Measurements from ENCODE around the gene MSH3. TPM values are rescaled to one million over a fixed set of nuclear protein-coding genes. Genes with fewer than 3 reads are reported as not detected.

MSH3 gene
- total and polyA plus RNA-seq, 2 donors from 2014 or later: 7.0 to 22.1 TPM

DNA sequence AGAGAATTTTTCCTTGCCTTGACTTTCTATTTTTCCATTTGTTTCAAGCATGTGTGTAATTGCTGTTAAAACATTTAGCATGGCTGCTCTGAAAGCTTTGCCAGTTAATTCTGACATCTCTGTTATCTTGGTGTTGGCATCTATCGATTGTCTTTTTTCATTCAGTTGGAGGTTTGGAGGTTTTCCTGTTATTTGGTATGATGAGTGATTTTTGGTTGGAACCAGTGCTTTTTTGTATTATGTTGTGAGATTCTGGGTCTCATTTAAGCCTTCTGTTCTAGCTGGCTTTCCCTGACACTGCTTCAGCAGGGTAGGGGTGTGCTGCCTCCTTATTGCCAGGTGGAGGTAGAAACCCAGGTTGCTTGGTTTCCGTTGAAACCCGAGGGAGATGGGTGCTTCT is 41.2 kb downstream of the MSH3 start:
- FAIRE-seq: no peak

DNA sequence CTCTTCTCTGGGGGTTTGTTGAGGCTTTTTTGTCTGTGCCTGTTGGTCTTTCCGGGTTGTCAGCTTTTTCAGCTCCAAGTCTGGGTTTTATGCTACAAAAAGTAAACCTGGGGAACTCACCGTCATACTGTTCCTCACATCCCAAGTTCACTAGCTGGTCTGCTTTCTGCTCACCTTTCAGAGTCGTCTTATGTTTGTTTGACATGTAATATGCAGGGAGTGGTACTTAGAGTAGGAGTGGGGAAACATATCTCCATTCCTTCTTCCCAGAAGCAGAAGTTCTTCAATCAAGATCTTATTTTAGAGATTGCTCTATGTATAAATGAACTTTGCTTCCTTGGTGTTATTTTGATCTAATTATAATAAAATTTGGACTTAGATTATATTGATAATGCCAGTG is 42.0 kb downstream of the MSH3 start:
- intact Hi-C loops (cut with DNase I): no loop called here
- Histone ChIP-seq H3K9ac (ENCODE audit: low read length in 3 of 3) (no peak overlapping the region), H3K27ac (ENCODE audit: low read depth in 2 of 2, low read length in 2 of 2) (no peak overlapping the region), H3K36me3 (ENCODE audit: control insufficient read depth in 2 of 3, insufficient read depth in 3 of 3, low read length in 3 of 3) (no peaks in the 10 kb centered on the region), H3K27me3 (ENCODE audit: control insufficient read depth, insufficient read depth, low read length) (no peaks in the 10 kb centered on the region), H3K4me1 (ENCODE audit: control insufficient read depth in 2 of 3, insufficient read depth in 2 of 3, low read depth in 1 of 3, low read length in 3 of 3) (peaks cover 0 to 3% (median 0%) of the 10 kb centered on the region in 3 donors), H3K4me3 (ENCODE audit: low read length in 3 of 3) (no peak overlapping the region), H3K9me3 (ENCODE audit: control insufficient read depth in 2 of 3, insufficient read depth in 1 of 3, low read length in 3 of 3) (no peaks in the 10 kb centered on the region)
- no peak for DNase-seq
- FAIRE-seq: no peak
- TF ChIP-seq, protein P1, sequence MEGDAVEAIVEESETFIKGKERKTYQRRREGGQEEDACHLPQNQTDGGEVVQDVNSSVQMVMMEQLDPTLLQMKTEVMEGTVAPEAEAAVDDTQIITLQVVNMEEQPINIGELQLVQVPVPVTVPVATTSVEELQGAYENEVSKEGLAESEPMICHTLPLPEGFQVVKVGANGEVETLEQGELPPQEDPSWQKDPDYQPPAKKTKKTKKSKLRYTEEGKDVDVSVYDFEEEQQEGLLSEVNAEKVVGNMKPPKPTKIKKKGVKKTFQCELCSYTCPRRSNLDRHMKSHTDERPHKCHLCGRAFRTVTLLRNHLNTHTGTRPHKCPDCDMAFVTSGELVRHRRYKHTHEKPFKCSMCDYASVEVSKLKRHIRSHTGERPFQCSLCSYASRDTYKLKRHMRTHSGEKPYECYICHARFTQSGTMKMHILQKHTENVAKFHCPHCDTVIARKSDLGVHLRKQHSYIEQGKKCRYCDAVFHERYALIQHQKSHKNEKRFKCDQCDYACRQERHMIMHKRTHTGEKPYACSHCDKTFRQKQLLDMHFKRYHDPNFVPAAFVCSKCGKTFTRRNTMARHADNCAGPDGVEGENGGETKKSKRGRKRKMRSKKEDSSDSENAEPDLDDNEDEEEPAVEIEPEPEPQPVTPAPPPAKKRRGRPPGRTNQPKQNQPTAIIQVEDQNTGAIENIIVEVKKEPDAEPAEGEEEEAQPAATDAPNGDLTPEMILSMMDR (IDR thresholded peaks at IDR 0.05; ENCODE audit: borderline replicate concordance, extremely low read depth, insufficient read depth): no peak

More for the DNA sequence above, 41.2 kb downstream of the MSH3 start:
- H3K27me3 ChIP-seq (ENCODE audit: control insufficient read depth, insufficient read depth, low read length): no peaks in the 10 kb centered on the region
- no peaks in the 10 kb centered on the region for H3K36me3 ChIP-seq (ENCODE audit: control insufficient read depth in 2 of 3, insufficient read depth in 3 of 3, low read length in 3 of 3)
- TF ChIP-seq, protein P1 (IDR thresholded peaks at IDR 0.05; ENCODE audit: borderline replicate concordance, extremely low read depth, insufficient read depth): no peak
- H3K4me3 ChIP-seq (ENCODE audit: low read length in 3 of 3): no peak overlapping the region
- no peaks in the 10 kb centered on the region for H3K9me3 ChIP-seq (ENCODE audit: control insufficient read depth in 2 of 3, insufficient read depth in 1 of 3, low read length in 3 of 3)
- H3K9ac ChIP-seq (ENCODE audit: low read length in 3 of 3): no peak overlapping the region
- intact Hi-C loops (cut with DNase I): no loop called here
- H3K4me1 ChIP-seq (ENCODE audit: control insufficient read depth in 2 of 3, insufficient read depth in 2 of 3, low read depth in 1 of 3, low read length in 3 of 3): peaks cover 0 to 3% (median 0%) of the 10 kb centered on the region in 3 donors
- no peak overlapping the region for H3K27ac ChIP-seq (ENCODE audit: low read depth in 2 of 2, low read length in 2 of 2)
- no peak for DNase-seq

DNA sequence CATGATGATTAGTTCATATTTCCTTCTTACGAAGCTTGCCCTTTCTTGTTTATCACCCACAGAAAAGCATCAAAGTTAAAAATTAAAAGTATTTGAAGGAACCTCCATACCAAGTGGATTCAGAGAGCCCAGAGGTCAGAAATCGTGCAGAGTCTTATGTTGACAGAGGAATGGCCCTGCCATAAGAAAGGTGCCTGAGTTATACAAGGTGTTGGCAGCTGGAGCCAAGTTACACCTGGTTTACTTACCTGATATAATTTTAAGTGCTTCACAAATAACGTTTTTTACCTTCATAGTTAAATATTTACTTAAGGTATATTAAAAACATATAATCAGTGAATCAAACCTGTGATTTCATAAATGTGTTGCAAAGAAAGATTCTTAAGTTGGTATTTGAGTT is 42.6 kb downstream of the MSH3 start:
- intact Hi-C loops (cut with DNase I): no loop called here
- no peaks in the 10 kb centered on the region for H3K9me3 ChIP-seq (ENCODE audit: control insufficient read depth in 2 of 3, insufficient read depth in 1 of 3, low read length in 3 of 3)
- no peak for FAIRE-seq
- TF ChIP-seq, protein P1 (IDR thresholded peaks at IDR 0.05; ENCODE audit: borderline replicate concordance, extremely low read depth, insufficient read depth): no peak
- H3K4me3 ChIP-seq (ENCODE audit: low read length in 3 of 3): no peak overlapping the region
- H3K36me3 ChIP-seq (ENCODE audit: control insufficient read depth in 2 of 3, insufficient read depth in 3 of 3, low read length in 3 of 3): peaks cover 0 to under 1% (median 0%) of the 10 kb centered on the region in 3 donors
- no peak for DNase-seq
- H3K27me3 ChIP-seq (ENCODE audit: control insufficient read depth, insufficient read depth, low read length): no peaks in the 10 kb centered on the region
- peaks cover 0 to 3% (median 0%) of the 10 kb centered on the region in 3 donors for H3K4me1 ChIP-seq (ENCODE audit: control insufficient read depth in 2 of 3, insufficient read depth in 2 of 3, low read depth in 1 of 3, low read length in 3 of 3)
- no peak overlapping the region for H3K27ac ChIP-seq (ENCODE audit: low read depth in 2 of 2, low read length in 2 of 2)
- H3K9ac ChIP-seq (ENCODE audit: low read length in 3 of 3): no peak overlapping the region

DNA sequence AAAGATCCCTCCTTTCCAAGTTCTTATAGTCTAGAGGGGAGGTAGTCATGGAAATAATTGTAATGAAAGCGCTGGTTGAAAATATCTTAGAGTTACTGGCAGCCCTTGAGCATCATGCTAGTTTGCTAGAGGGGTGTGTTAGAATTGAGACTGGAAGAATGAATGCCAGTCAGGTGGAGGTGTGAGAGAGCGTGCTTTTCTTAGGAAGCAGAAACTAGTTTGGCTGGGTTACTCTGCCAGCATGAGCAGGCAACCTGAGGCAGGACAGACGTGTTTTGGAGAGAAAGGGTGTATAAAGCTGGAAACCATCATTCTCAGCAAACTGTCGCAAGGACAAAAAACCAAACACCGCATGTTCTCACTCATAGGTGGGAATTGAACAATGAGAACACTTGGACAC is 43.9 kb downstream of the MSH3 start:
- H3K27ac ChIP-seq (ENCODE audit: low read depth in 2 of 2, low read length in 2 of 2): no peak overlapping the region
- no peak overlapping the region for H3K9ac ChIP-seq (ENCODE audit: low read length in 3 of 3)
- H3K9me3 ChIP-seq (ENCODE audit: control insufficient read depth in 2 of 3, insufficient read depth in 1 of 3, low read length in 3 of 3): no peaks in the 10 kb centered on the region
- H3K4me1 ChIP-seq (ENCODE audit: control insufficient read depth in 2 of 3, insufficient read depth in 2 of 3, low read depth in 1 of 3, low read length in 3 of 3): peaks cover 0 to 3% (median 0%) of the 10 kb centered on the region in 3 donors
- DNase-seq (no peak), FAIRE-seq (no peak)
- peaks cover 0 to 4% (median 0%) of the 10 kb centered on the region in 3 donors for H3K36me3 ChIP-seq (ENCODE audit: control insufficient read depth in 2 of 3, insufficient read depth in 3 of 3, low read length in 3 of 3)
- no peaks in the 10 kb centered on the region for H3K27me3 ChIP-seq (ENCODE audit: control insufficient read depth, insufficient read depth, low read length)
- TF ChIP-seq, protein P1 (IDR thresholded peaks at IDR 0.05; ENCODE audit: borderline replicate concordance, extremely low read depth, insufficient read depth): no peak
- H3K4me3 ChIP-seq (ENCODE audit: low read length in 3 of 3): no peak overlapping the region
- intact Hi-C loops (cut with DNase I): no loop called here
